Heart left ventricle (tissue), 16 donors: ENCODE measurements around the gene DLG4. TPM values are rescaled to one million over a fixed set of nuclear protein-coding genes. Genes with fewer than 3 reads are reported as not detected.

Experiments used
- ATAC-seq, 4 donors: fragments of 200-7000 bp; cut with Tn5 transposase; one replicate each; pipeline ENCODE4 v1.9.1; 2020 to 2022; ENCODE audit warnings: moderate library complexity in 4 of 4, mild to moderate bottlenecking in 3 of 4, moderate number of reproducible peaks in 1 of 4
- DNase-seq, 5 donors: peaks; one replicate each; pipeline ENCODE4 v3.0.0-alpha.2; 2020
- H3K27ac ChIP-seq, 12 donors: fragments of 200-600 bp; sonication (generic) in 4 of 12; one replicate each; pipeline versions ENCODE4 v1.5.0 to v1.8.0; 2016 to 2022; ENCODE audit warnings: mild to moderate bottlenecking in 2 of 12
- H3K27me3 ChIP-seq, 9 donors: fragments of 200-600 bp; sonication (generic) in 2 of 9; one replicate each; pipeline versions ENCODE4 v1.5.1 to v1.8.0; 2016 to 2022; ENCODE audit warnings: mild to moderate bottlenecking in 3 of 9
- H3K36me3 ChIP-seq, 9 donors: fragments of 200-600 bp; sonication (generic) in 2 of 9; one replicate each; pipeline versions ENCODE4 v1.5.0 to v1.8.0; 2018 to 2022; ENCODE audit warnings: mild to moderate bottlenecking in 2 of 9
- H3K4me1 ChIP-seq, 12 donors: fragments of 200-600 bp; sonication (generic) in 4 of 12; one replicate each; pipeline versions ENCODE4 v1.5.0 to v1.8.0; 2016 to 2022; ENCODE audit warnings: mild to moderate bottlenecking in 3 of 12
- H3K4me3 ChIP-seq, 12 donors: fragments of 200-600 bp; sonication (generic) in 4 of 12; one replicate each; pipeline versions ENCODE4 v1.5.0 to v1.8.0; 2017 to 2022; ENCODE audit warnings: mild to moderate bottlenecking in 9 of 12, moderate library complexity in 4 of 12
- H3K9me3 ChIP-seq, 12 donors: fragments of 200-600 bp; sonication (generic) in 4 of 12; one replicate each; pipeline versions ENCODE4 v1.5.0 to v1.8.0; 2016 to 2022; ENCODE audit warnings: mild to moderate bottlenecking in 1 of 12
- CTCF ChIP-seq, 12 donors: fragments of 200-600 bp; sonication (generic) in 4 of 12; IDR thresholded peaks; one replicate each; pipeline versions ENCODE4 v1.5.0 to v1.8.0; 2018 to 2022; ENCODE audit warnings: antibody characterized with exemption in 12 of 12, mild to moderate bottlenecking in 5 of 12
- POLR2A ChIP-seq, 2 donors: fragments of 450-650 bp; IDR thresholded peaks; one replicate each; pipeline ENCODE4 v1.6.1; 2017; ENCODE audit warnings: antibody characterized with exemption in 2 of 2, mild to moderate bottlenecking in 2 of 2, moderate library complexity in 2 of 2
- WGBS, 4 donors: extraction: QIAGEN DNeasy Blood & Tissue Kit in 2 of 4; methylation state at CpG; one replicate each; pipeline versions ENCODE4 v1.1.5 to v1.1.7; 2013 to 2018; 5-methylcytosine and 5-hydroxymethylcytosine counted together
- intact Hi-C, 10 donors: fragments of 100-400 bp; cut with DNase I; formaldehyde crosslinking; loops; one replicate each; pipeline versions ENCODE4 v1.11.1 to v1.14.2; 2022
- polyA plus RNA-seq, 2 donors: library from polyadenylated mRNA; stranded (reverse); fragments of 200-250 nt; gene quantifications; one replicate each; pipeline ENCODE4 v1.2.3, GENCODE V29; 2013
- total RNA-seq, 9 donors: library from RNA; depleted of rRNA in 2 of 9; stranded (reverse); fragments of >200 nt in 2 of 9; fragmentation: NEBNext Ultra II Directional in 3 of 9; extraction: Animal tissue kit (Norgen Biotek cat#: 25700) in 3 of 9; gene quantifications; one replicate each; pipeline versions ENCODE4 v1.1.0 to v1.2.4, GENCODE V29; 2016 to 2023
- donor health status: ischemic (EF 13 %, LVEDD 7.1; RV severe dilation, severe dysfunction).
- donor health status: healthy with polysubstance abuse.
- donor health status: DM: no; HTN: yes; CAD: no.
- donor health status: DM: no; HTN: no; CAD: no.
- donor health status: ischemic (EF 25% LVEDD 6.9; RV normal size, moderate dysfunction).
- donor health status: ischemic (EF 25% LVEDD 5.7; RV mildly dilated, moderate dysfunction).
- donor health status: healthy.
- donor health status: DM: yes; HTN: yes; CAD: no.
- donor health status: ischemic (EF 35%, LVEDD 5.7; RV mildly dilated, moderate dysfunction).
- donor health status: nonischemic (EF 11% LVEDD 7.7; RV severe dilation, severe dysfunction).
- donor health status: DM: yes; HTN: yes; CAD: no.
- donor health status: PGD.
- donor health status: ischemic (EF 29% LVEDD 5.4; RV normal size, mild dysfunction).
- donor health status: nonischemic (EF 23%, LVEDD 6.1; RV moderate dilation, normal function).

DLG4 gene
- total and polyA plus RNA-seq, 11 donors = 5.3 to 24.3 (median 15.5) TPM

- intact Hi-C loops = loop anchor here in 2 of 10 donors (10.0 kb wide), 2 partner anchors 334 to 604 kb away; partner anchors contain the start of gene CD68 (in 1 of the 2)
- Histone ChIP-seq H3K4me1 (peaks cover 5 to 42% (median 32%) of the 10 kb centered on the region in 12 donors), H3K9me3 (no peaks in the 10 kb centered on the region), H3K4me3 (peak overlapping the region; percentile 53 to 95 (median 84)), H3K27ac (peak overlapping the region; percentile 91 to 99 (median 97)), H3K36me3 (peaks cover 0 to 50% (median 43%) of the 10 kb centered on the region in 9 donors), H3K27me3 (no peaks in the 10 kb centered on the region)
- TF ChIP-seq CTCF (IDR thresholded peaks at IDR 0.05) = no peak
- no peak for TF ChIP-seq POLR2A (IDR thresholded peaks at IDR 0.05)
- 33 to 38% (median 36%) methylated on average over 9 of the region's 9 CpGs for WGBS, 4 donors
- no peak for DNase-seq
- ATAC-seq = no peak
Observed at GRCh38 chr17:7241090-7241733, 21.6 kb upstream of the DLG4 start.

GRCh38 chr17:7240375-7240774 lies 20.7 kb upstream of the DLG4 start:
- H3K4me1 ChIP-seq = peaks cover 5 to 49% (median 33%) of the 10 kb centered on the region in 12 donors
- H3K27me3 ChIP-seq = no peaks in the 10 kb centered on the region
- peak overlapping the region in 11 of 12 donors; percentile 3 to 97 (median 92) for H3K27ac ChIP-seq
- peaks cover 0 to 50% (median 43%) of the 10 kb centered on the region in 9 donors for H3K36me3 ChIP-seq
- intact Hi-C loops = loop anchor here in 2 of 10 donors (10.0 kb wide), 2 partner anchors 334 to 604 kb away; partner anchors contain the start of gene CD68 (in 1 of the 2)
- H3K4me3 ChIP-seq = peak overlapping the region in 10 of 12 donors; percentile 0 to 93 (median 83)
- ATAC-seq (no peak), DNase-seq (peak in 1 of 5 donors; percentile 25)
- WGBS, 4 donors = 65 to 77% (median 71%) methylated on average over 4 of the region's 4 CpGs
- no peaks in the 10 kb centered on the region for H3K9me3 ChIP-seq
- TF ChIP-seq POLR2A (IDR thresholded peaks at IDR 0.05) = no peak
- TF ChIP-seq CTCF (IDR thresholded peaks at IDR 0.05) = no peak

GRCh38 chr17:7239091-7240027 lies 19.7 kb upstream of the DLG4 start, which contains the start of gene PHF23:
Gene PHF23, minus strand, starts transcription at chr17:7239457. Its CDS starts 178 bp downstream, at chr17:7239279.
- TF ChIP-seq CTCF (IDR thresholded peaks at IDR 0.05) (peak in 1 of 12 donors; percentile 9), POLR2A (IDR thresholded peaks at IDR 0.05) (peak in 1 of 2 donors; percentile 56)
- peak within 1 kb of the TSS; percentile 81 to 98 (median 94) for H3K27ac ChIP-seq
- DNase-seq (peak; percentile 99 to 100 (median 99)), ATAC-seq (peak; percentile 79 to 86 (median 84))
- peaks cover 5 to 58% (median 40%) of the 10 kb centered on the region in 12 donors for H3K4me1 ChIP-seq
- intact Hi-C loops = loop anchor here in 4 of 10 donors (1.0 to 10.0 kb wide), 5 partner anchors 13 to 605 kb away; partner anchors contain the start of genes CD68 (in 2 of the 4), EIF5A (in 1 of the 4), ELP5 (in 1 of the 4) and POLR2A (in 1 of the 4)
- H3K27me3 ChIP-seq = no peaks in the 10 kb centered on the region
- H3K9me3 ChIP-seq = no peaks in the 10 kb centered on the region
- H3K36me3 ChIP-seq = peaks cover 0 to 46% (median 35%) of the 10 kb centered on the region in 9 donors
- 1 to 2% (median 1%) methylated on average over 53 to 72 of the region's 72 CpGs for WGBS, 4 donors
- peak within 1 kb of the TSS; percentile 66 to 98 (median 90) for H3K4me3 ChIP-seq
